Measurements from ENCODE around the gene KRTDAP. TPM values are rescaled to one million over a fixed set of nuclear protein-coding genes. Genes with fewer than 3 reads are reported as not detected.

Gene KRTDAP
- total and polyA plus RNA-seq, 10 of the 15 experiments (the other 5 are each of a cell fraction or from before 2014, with no cell fraction given): 0.23 TPM; not detected in 9

DNA sequence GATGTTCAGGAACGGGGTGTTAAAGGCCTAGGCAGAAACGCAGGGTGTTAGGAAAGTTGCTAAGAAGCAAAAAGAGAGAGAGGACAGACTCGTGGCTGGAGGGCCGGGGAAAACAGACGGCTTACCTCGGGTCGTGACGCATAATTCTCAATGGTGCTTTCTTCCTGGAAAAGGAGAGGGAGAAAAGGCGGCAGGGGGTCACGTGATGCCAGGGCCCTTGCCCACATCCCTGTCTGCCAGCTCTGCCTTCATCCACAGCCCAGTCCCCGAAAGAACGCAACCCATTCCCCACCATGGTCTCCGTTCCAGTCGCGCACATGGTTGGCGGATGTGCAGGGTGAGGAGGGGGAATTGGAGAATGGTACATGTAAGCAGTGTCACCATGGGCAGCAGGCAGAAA, 1.6 kb downstream of the KRTDAP start:
- no TSS peak for BruUV-seq (replicated peaks)
- TF ChIP-seq LARP7 (IDR thresholded peaks at IDR 0.05) (no peak), WRNIP1 (IDR thresholded peaks at IDR 0.05; ENCODE audit: borderline replicate concordance, low read depth, low read length) (no peak)
- no peaks in the 10 kb centered on the region for H4K20me1 ChIP-seq (ENCODE audit: control insufficient read depth, insufficient read depth)
- peaks cover 0 to 2% of the 10 kb centered on the region in 2 experiments; a peak in 1 of 4 replicates for H3K27me3 ChIP-seq (replicated peaks in 1 of 2; ENCODE audit: control insufficient read depth in 2 of 2, insufficient read depth in 2 of 2, low read length in 1 of 2)
- H3K9me3 ChIP-seq (replicated peaks; ENCODE audit: control insufficient read depth, insufficient read depth, low read length): no peaks in the 10 kb centered on the region
- no peak overlapping the region for H3K9ac ChIP-seq (ENCODE audit: control insufficient read depth, insufficient read depth, low read length)
- ChIA-PET CTCF (interaction anchor here (0.9 to 2.8 kb wide), 4 partner anchors 11 to 136 kb away, joined by 4 to 9 read pairs (median 6); no protein-coding TSS in a partner anchor), SMC1A (ENCODE audit: uncharacterized antibody, unreplicated experiment) (interaction anchor here (4.0 kb wide), 1 partner anchor 19 kb away, joined by 14 read pairs; no protein-coding TSS in a partner anchor), POLR2A (no interaction called here), RAD21 (ENCODE audit: unreplicated experiment) (interaction anchor here (1.0 kb wide), 1 partner anchor 135 kb away, joined by 3 read pairs; no protein-coding TSS in a partner anchor)
- no peak overlapping the region for H3K4me3 ChIP-seq
- no peak overlapping the region for H3K4me2 ChIP-seq (ENCODE audit: control insufficient read depth, insufficient read depth)
- no peak for FAIRE-seq
- no peak overlapping the region for H2AFZ ChIP-seq (ENCODE audit: control insufficient read depth, low read depth, low read length)
- H3K4me1 ChIP-seq (ENCODE audit: control insufficient read depth, insufficient read depth, low read length): peaks cover 14% of the 10 kb centered on the region
- H3K79me2 ChIP-seq (ENCODE audit: control insufficient read depth, insufficient read depth, low read length): no peaks in the 10 kb centered on the region
- DNase-seq (ENCODE audit: low read depth, low spot score): no peak
- no peaks in the 10 kb centered on the region for H3K36me3 ChIP-seq (ENCODE audit: control insufficient read depth in 2 of 2, insufficient read depth in 2 of 2, low read length in 1 of 2)
- WGBS (ENCODE audit: insufficient coverage, insufficient replicate concordance, low lambda C conversion rate, missing lambda C conversion rate): 73% methylated on average over 16 of the region's 16 CpGs
- H3K27ac ChIP-seq (ENCODE audit: control insufficient read depth, insufficient read depth): no peak overlapping the region
- ATAC-seq: no peak
- in situ Hi-C loops (cut with MboI): no loop called here
- intact Hi-C loops (cut with micrococcal nuclease; ENCODE audit: unreplicated experiment): no loop called here

- in situ Hi-C loops (cut with MboI) (no loop called here), intact Hi-C loops (cut with micrococcal nuclease; ENCODE audit: unreplicated experiment) (no loop called here)
- DNase-seq (ENCODE audit: low read depth, low spot score) (no peak), FAIRE-seq (no peak), ATAC-seq (no peak)
- H4K20me1 ChIP-seq (ENCODE audit: control insufficient read depth, insufficient read depth): no peaks in the 10 kb centered on the region
- ChIA-PET CTCF (interaction anchor here (0.9 to 5.4 kb wide), 10 partner anchors 8 to 346 kb away, joined by 3 to 55 read pairs (median 4); no protein-coding TSS in a partner anchor), SMC1A (ENCODE audit: uncharacterized antibody, unreplicated experiment) (interaction anchor here (4.0 to 4.1 kb wide), 2 partner anchors 8 to 20 kb away, joined by 14 to 21 read pairs; no protein-coding TSS in a partner anchor), RAD21 (ENCODE audit: unreplicated experiment) (interaction anchor here (1.1 to 2.7 kb wide), 2 partner anchors 7 to 19 kb away, joined by 3 to 15 read pairs; no protein-coding TSS in a partner anchor), POLR2A (interaction anchor here (0.6 to 1.0 kb wide), 3 partner anchors 15 to 27 kb away, joined by 3 to 5 read pairs (median 3); no protein-coding TSS in a partner anchor)
- H3K36me3 ChIP-seq (ENCODE audit: control insufficient read depth in 2 of 2, insufficient read depth in 2 of 2, low read length in 1 of 2): no peaks in the 10 kb centered on the region
- H3K79me2 ChIP-seq (ENCODE audit: control insufficient read depth, insufficient read depth, low read length): no peaks in the 10 kb centered on the region
- no peak overlapping the region for H3K27ac ChIP-seq (ENCODE audit: control insufficient read depth, insufficient read depth)
- peaks cover 14% of the 10 kb centered on the region for H3K4me1 ChIP-seq (ENCODE audit: control insufficient read depth, insufficient read depth, low read length)
- no peaks in the 10 kb centered on the region for H3K9me3 ChIP-seq (replicated peaks; ENCODE audit: control insufficient read depth, insufficient read depth, low read length)
- H3K27me3 ChIP-seq (replicated peaks in 1 of 2; ENCODE audit: control insufficient read depth in 2 of 2, insufficient read depth in 2 of 2, low read length in 1 of 2): peaks cover 0 to 2% of the 10 kb centered on the region in 2 experiments; a peak in 1 of 4 replicates
- 76% methylated on average over 10 of the region's 10 CpGs for WGBS (ENCODE audit: insufficient coverage, insufficient replicate concordance, low lambda C conversion rate, missing lambda C conversion rate)
- no peak overlapping the region for H3K4me2 ChIP-seq (ENCODE audit: control insufficient read depth, insufficient read depth)
- H2AFZ ChIP-seq (ENCODE audit: control insufficient read depth, low read depth, low read length): no peak overlapping the region
- no peak overlapping the region for H3K4me3 ChIP-seq
- BruUV-seq (replicated peaks): no TSS peak
- no peak overlapping the region for H3K9ac ChIP-seq (ENCODE audit: control insufficient read depth, insufficient read depth, low read length)
- TF ChIP-seq SMARCA5 (IDR thresholded peaks at IDR 0.05) (no peak), CEBPB (IDR thresholded peaks at IDR 0.05; ENCODE audit: borderline replicate concordance in 1 of 2, low read depth in 2 of 2, low read length in 2 of 2) (no peak), ZZZ3 (IDR thresholded peaks at IDR 0.05; ENCODE audit: control insufficient read depth, insufficient read length, low read depth) (no peak), MYB (IDR thresholded peaks at IDR 0.05; ENCODE audit: borderline replicate concordance, low read depth, low read length) (no peak), NR2C1 (IDR thresholded peaks at IDR 0.05) (no peak), CHD2 (IDR thresholded peaks at IDR 0.05; ENCODE audit: borderline replicate concordance, low read depth, low read length) (no peak), CREB1 (IDR thresholded peaks at IDR 0.05; ENCODE audit: low read depth) (no peak)
- TF ChIP-seq, protein P1, sequence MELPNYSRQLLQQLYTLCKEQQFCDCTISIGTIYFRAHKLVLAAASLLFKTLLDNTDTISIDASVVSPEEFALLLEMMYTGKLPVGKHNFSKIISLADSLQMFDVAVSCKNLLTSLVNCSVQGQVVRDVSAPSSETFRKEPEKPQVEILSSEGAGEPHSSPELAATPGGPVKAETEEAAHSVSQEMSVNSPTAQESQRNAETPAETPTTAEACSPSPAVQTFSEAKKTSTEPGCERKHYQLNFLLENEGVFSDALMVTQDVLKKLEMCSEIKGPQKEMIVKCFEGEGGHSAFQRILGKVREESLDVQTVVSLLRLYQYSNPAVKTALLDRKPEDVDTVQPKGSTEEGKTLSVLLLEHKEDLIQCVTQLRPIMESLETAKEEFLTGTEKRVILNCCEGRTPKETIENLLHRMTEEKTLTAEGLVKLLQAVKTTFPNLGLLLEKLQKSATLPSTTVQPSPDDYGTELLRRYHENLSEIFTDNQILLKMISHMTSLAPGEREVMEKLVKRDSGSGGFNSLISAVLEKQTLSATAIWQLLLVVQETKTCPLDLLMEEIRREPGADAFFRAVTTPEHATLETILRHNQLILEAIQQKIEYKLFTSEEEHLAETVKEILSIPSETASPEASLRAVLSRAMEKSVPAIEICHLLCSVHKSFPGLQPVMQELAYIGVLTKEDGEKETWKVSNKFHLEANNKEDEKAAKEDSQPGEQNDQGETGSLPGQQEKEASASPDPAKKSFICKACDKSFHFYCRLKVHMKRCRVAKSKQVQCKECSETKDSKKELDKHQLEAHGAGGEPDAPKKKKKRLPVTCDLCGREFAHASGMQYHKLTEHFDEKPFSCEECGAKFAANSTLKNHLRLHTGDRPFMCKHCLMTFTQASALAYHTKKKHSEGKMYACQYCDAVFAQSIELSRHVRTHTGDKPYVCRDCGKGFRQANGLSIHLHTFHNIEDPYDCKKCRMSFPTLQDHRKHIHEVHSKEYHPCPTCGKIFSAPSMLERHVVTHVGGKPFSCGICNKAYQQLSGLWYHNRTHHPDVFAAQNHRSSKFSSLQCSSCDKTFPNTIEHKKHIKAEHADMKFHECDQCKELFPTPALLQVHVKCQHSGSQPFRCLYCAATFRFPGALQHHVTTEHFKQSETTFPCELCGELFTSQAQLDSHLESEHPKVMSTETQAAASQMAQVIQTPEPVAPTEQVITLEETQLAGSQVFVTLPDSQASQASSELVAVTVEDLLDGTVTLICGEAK (IDR thresholded peaks at IDR 0.05; ENCODE audit: borderline replicate concordance): no peak
- TF ChIP-seq, protein P2, sequence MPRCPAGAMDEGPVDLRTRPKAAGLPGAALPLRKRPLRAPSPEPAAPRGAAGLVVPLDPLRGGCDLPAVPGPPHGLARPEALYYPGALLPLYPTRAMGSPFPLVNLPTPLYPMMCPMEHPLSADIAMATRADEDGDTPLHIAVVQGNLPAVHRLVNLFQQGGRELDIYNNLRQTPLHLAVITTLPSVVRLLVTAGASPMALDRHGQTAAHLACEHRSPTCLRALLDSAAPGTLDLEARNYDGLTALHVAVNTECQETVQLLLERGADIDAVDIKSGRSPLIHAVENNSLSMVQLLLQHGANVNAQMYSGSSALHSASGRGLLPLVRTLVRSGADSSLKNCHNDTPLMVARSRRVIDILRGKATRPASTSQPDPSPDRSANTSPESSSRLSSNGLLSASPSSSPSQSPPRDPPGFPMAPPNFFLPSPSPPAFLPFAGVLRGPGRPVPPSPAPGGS (IDR thresholded peaks at IDR 0.05; ENCODE audit: borderline replicate concordance, insufficient read depth, low read depth, low read length, poor library complexity, severe bottlenecking): no peak
These were observed 2.5 kb downstream of the KRTDAP start for GRCh38 chr19:35487656-35488182.

Measured in GM12878 (cell line).